GM21737 (cell line): Measurements from ENCODE around the gene ITSN2.
"Not testable (repeated sequence)": the region's sequence is repeated elsewhere in the genome, so short reads cannot be mapped to it uniquely, and the experiment has no call there.

ENCODE experiments used
- ATAC-seq: cut with Tn5 transposase; IDR thresholded peaks from one replicate; pipeline ENCODE4 v1.9.1; 2021; ENCODE audit warnings: mild to moderate bottlenecking, moderate library complexity; ENCODE audit not compliant: unreplicated experiment

The ITSN2 gene

DNA sequence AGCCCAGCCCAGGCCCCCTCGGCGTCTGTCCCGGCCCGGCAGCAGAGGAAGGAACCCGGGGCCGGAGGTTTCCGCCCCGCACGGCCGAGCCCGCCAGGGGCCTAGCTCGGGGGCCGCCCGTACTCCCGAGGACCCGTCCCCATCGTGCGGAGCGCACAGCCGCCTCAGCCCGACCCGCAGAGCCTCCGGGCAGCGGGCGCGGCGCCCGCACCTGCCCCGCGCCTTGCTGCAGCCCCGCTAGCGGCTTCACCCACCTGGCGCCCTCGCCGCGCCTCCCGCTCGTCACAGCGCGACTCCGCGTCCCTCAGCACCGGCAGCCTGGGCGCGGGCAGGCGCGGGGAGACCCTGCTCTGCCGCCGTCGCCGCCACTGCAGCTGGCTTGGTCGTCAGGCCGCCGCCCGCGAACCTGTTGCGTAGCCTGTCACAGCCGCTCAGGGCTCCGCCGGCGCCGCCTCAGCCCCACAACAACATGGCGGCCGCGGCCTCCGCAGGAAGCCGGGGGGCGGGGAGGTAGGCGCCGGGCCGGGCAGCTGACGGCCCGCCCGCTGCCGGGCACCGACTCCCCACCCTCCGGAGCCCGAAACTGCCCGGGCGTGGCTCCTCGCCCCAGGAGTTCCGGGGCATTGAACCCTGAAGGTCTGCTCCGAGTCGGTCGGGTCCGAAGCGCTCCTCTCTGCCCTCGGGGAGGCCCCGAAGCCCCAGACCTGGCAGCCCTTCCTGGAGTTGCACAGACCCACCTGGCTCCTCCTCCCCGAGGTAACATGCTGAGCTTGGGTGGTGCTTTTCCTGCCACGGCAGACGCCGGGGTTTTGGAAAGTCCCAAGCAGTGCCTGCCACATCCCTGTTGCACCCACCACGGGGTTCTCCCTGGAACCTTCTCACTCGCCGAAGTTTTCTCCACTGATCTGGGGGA, at the start of gene ITSN2:
ITSN2 (minus strand) TSS at position 487 of the 913 bp plus-strand sequence. CDS start 32,454 bp downstream, outside the sequence.
- ATAC-seq: peak; percentile 78

- no peak for ATAC-seq
These were observed 48.8 kb upstream of the ITSN2 start for GRCh38 chr2:24409171-24409570.

- ATAC-seq: not testable (repeated sequence)
These were observed 48.4 kb upstream of the ITSN2 start for GRCh38 chr2:24408704-24409103.

DNA sequence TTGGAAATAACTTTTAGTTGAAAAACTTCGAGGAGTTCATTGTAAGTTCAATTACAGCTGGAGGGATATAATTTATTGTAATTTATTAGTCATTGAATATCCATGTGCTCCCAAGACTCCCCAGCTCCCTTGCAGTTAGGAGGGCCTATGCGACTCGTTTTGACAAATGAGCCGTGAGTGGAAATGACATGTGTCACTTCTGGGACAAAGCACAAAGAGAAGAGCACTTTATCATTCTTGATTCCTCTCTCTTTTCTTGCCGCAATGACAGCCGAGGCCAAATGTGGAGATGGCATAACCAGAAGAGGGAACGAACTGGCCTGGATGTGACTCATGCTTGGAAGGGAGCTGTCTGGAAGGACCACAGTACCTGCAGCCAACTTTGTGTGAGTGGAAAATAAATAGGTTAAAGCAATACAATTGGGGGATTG, 44.2 kb upstream of the ITSN2 start:
- no peak for ATAC-seq

- no peak for ATAC-seq
These were observed 43.5 kb upstream of the ITSN2 start for GRCh38 chr2:24403832-24404212.

DNA sequence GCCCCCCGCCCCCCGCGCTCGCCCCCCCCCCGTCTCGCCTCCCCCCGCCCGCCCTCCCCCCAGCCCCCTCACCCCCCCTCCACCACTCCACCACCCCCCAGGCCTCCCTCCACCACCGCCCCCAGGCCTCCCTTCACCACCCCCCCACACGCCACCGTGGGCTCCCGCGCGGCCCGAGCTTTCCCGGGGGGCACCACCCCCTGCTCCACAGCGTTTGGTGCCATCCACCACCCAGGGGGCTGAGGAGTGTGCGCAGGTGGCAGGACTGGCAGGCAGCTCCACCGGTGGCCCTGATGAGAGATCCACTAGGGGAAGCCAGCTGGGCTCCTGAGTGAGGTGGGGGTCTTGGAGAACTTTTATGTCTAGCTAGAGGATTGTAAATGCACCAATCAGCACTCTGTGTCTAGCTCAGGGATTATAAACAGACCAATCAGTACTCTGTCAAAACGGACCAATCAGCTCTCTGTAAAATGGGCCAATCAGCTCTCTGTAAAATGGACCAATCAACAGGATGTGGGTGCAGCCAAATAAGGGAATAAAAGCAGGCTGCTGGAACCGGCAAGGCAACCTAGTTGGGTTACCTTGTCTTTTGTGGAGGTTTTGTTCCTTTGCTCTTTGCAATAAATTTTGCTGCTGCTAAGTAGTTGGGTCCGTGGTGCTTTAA, 43.0 kb upstream of the ITSN2 start:
- no peak for ATAC-seq

DNA sequence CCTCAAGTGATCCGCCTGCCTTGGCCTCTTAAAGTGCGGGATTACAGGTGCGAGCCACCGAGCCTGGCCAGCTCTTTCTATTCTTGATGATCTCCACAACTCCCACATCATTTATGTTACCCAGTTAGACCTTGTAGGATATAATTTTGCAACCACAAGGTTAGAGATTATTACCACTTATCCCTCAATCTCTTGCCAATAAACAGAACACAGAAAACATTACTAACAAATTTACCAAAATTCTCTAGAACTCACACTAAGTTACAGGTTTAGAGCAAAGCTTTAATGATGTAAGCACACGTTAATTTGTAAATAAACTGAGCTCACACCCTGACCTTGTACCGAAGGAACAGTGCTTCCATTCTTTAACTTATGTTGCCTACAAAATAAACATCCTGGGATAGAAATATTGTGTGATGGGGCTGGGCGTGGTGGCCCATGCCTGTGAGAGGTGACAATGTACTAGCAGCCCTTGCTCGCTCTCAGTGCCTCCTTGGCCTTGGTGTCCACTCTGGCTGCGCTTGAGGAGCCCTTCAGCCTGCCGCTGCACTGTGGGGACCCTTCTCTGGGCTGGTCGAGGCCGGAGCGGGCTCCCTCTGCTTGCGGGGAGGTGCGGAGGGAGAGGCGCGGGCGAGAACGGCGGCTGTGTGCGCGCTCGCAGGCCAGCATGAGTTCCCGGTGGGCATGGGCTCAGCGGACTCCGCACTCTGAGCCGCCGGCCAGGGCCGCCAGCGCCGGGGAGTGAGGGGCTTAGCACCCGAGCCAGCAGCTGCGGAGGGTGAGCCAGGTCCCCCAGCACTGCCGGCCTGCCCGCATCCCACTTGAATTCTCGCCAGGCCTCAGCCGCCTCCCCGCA, 42.1 kb upstream of the ITSN2 start:
- ATAC-seq: no peak

- no peak for ATAC-seq
These were observed 40.0 kb upstream of the ITSN2 start for GRCh38 chr2:24400207-24400907.

- ATAC-seq: no peak
These were observed 39.3 kb upstream of the ITSN2 start for GRCh38 chr2:24399434-24400206.

- ATAC-seq: no peak
These were observed 34.7 kb upstream of the ITSN2 start for GRCh38 chr2:24394998-24395397.

- no peak for ATAC-seq
These were observed 32.3 kb upstream of the ITSN2 start for GRCh38 chr2:24392542-24393059.

DNA sequence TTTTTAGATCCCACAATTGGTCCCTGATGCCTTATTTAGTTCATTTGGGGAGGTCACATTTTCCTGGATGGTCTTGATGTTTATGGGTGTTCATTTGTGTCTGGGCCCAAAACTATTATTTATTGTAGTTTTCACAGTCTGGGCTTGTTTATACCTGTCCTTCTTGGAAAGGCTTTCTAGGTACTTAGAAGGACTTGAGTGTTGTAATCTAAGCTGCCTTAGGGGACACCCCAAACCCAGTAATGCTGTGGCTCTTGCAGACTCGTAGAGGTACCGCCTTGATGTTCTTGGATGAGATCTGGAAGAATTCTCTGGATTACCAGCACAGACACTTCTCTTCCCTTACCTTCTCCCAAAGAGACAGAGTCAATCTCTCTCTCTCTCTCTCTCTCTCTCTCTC, 25.0 kb upstream of the ITSN2 start:
- ATAC-seq: no peak

DNA sequence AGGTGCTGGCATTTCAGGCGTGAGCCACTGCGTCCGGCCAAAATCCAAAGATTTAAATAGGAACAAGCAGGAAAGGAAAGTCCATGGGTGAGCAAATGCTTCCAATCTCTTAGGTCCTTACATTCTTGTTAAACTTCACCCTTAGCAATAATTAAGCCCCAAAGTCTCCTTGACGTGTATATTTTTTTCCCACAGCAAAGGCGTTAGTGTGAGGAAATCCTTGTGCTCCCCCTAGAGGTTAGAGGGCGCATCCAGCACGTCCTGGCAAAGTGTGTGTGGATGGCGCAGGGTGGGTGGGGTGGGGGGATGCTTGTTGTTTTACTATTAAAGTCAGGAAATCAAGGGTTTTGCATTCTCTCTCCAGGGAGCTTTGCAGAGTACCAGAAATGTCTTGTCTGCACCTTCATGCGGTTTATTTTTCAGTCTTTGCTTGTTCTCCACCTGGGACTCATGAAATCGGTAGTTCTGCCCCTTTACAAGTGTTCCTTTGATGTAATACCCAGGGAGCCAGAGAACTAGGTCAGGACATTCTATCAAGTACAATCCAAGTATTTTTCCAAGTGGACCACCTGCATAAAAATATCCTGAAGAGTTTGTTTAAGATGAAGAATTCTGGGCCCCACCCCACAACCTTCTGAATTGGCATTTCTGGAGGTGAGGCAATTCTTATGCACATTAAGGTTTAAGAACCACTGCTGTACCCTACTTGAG, 22.2 kb upstream of the ITSN2 start:
- peak; percentile 70 for ATAC-seq

- ATAC-seq: no peak
These were observed 20.5 kb upstream of the ITSN2 start for GRCh38 chr2:24380820-24381219.

- no peak for ATAC-seq
These were observed 15.2 kb upstream of the ITSN2 start for GRCh38 chr2:24375349-24376087.

DNA sequence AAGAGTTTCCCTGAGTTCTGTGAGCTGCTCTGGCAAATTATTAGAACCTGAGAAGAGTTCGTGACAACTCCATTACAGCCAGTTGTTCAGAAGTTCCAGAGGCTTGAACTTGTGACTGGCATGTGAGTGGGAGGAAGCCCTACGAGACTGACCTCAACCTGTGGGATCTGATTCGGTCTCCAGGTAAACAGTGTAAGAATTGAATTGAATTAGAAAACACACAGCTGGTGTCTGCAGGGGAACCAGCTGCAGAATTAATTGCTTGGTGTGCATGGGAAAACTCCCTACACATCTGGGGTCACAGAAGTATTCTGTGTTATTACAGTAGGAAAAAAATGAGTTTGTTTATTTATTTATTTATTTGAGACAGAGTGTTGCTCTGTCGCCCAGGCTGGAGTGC, 14.0 kb upstream of the ITSN2 start:
- ATAC-seq: no peak

DNA sequence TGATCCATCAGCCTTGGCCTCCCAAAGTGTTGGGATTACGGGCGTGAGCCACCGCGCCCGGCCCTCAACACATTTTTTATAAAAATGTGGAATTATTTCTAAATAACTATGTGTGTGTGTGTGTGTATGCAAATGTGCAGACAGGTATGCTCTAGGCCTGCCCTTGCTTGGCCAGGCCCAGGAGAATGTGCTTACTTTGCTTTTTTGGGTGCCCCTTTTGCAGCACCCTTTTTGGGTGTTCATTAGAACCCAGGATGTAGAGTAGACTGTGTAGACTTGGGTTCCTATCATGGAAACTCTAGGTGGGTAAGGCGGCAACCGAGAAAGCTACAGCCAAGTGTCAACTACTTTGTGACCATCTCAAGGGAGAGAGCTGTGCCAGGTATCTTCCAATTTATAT, 11.7 kb upstream of the ITSN2 start:
- no peak for ATAC-seq

GRCh38 chr2:24365826-24366225, 5.5 kb upstream of the ITSN2 start:
- ATAC-seq: no peak
